Measurements from ENCODE around the gene CRYGS.

The CRYGS gene

DNA sequence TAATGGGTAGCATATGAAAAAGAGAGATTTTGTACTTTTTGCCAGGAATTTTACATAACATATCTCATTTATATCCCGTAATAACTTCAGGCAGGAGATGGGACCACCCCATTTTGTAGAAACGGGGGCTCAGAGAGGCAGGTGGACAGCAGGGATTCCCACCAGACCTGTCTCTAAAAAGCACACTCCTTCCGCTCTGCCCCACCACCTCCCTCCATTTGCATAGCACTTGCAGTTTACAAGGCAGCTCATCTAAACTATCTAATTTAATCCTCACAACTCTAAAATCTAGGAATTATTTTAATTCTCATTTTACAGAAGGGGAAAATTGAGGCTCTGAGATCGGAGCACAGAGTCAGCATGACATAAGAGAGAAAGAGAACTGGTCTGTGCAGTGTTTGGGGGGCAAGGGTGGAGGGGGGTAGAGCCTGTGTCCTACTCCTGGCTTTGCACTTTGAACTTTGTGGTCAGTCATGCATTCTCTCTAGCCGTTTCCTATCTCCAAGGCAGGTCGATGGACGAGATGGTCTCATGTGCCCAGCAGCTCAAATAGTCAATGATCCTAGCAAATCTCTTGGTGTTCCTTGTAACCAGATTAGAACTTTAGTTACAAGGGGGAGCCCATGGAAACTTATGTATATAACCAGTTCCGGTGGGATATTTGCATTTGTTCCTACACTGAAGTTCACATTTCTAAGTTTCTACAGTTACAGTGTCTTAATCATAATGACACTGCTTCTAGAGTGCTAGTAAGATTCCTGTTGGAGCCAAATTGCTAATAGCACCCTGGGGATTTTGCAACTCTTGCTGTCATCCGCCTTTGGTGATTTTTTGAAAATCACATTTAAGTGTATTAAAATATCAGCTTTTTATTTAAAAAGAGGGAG, 18.6 kb downstream of the CRYGS start:
- TF ChIP-seq, protein P1, sequence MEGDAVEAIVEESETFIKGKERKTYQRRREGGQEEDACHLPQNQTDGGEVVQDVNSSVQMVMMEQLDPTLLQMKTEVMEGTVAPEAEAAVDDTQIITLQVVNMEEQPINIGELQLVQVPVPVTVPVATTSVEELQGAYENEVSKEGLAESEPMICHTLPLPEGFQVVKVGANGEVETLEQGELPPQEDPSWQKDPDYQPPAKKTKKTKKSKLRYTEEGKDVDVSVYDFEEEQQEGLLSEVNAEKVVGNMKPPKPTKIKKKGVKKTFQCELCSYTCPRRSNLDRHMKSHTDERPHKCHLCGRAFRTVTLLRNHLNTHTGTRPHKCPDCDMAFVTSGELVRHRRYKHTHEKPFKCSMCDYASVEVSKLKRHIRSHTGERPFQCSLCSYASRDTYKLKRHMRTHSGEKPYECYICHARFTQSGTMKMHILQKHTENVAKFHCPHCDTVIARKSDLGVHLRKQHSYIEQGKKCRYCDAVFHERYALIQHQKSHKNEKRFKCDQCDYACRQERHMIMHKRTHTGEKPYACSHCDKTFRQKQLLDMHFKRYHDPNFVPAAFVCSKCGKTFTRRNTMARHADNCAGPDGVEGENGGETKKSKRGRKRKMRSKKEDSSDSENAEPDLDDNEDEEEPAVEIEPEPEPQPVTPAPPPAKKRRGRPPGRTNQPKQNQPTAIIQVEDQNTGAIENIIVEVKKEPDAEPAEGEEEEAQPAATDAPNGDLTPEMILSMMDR (conservative IDR thresholded peaks at IDR 0.05; ENCODE audit: low read depth, low read length) = no peak
- no peak overlapping the region for H3K4me3 ChIP-seq (ENCODE audit: low read depth, low read length)
- DNase-seq (ENCODE audit: low read depth) = no peak

DNA sequence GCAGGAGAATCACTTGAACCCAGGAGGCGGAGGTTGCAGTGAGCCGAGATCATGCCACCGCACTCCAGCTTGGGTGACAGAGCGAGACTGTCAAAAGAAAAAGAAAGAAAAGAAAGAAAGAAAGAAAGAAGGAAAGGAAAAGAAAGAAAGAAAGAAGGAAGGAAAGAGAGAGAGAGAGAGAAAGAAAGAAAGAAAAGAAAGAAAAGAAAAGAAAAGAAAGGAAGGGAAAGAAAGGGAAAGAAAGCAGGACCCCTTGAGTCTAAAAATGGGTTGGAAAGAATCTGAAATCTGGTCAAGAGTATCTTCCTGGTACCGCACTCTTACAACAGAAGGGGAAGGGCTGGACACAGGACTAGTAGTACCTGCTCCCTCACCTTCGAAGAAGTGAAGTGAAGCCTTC, 19.6 kb downstream of the CRYGS start:
- TF ChIP-seq, protein P1 (conservative IDR thresholded peaks at IDR 0.05; ENCODE audit: low read depth, low read length) = no peak
- no peak overlapping the region for H3K4me3 ChIP-seq (ENCODE audit: low read depth, low read length)
- no peak for DNase-seq (ENCODE audit: low read depth)

DNA sequence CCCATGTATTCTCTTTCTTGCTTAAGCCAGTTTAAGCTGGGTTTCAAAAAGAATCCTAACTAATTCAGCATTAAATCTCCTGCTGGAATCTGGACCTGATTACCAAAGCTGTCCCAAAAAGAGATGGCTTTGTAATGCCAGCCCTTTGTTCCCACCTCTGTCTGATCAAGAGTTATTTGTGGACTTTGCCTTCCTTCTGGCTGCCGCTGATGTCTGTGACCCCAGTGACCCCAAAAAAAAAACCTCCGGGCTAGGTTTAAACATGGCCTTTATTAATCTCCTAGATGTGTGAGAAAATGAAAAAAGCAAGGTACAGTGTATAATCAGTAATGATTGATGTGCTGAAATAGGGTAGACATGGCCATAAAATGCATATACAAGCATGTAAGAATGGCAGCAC, 20.7 kb downstream of the CRYGS start:
- TF ChIP-seq, protein P1 (conservative IDR thresholded peaks at IDR 0.05; ENCODE audit: low read depth, low read length) = no peak
- DNase-seq (ENCODE audit: low read depth) = no peak

DNA sequence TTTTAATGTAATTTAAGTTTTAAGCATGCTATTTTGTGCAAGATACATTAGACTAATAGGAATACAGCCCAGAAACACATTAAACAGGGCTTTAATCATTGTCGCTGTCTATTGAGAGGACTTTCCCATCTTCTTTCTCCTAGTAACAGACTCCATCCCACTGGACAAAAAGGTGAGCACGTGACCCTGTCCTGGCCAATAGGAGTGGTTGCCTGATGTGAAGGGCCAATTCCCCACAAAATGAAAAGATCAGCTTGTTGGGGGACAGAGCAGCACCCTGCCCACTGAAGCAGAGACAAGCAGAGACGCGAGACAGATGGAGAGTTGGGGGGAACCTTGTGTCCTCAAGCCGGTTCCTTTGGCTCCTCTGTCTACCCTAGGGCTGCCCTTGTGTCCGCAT, 21.2 kb downstream of the CRYGS start:
- TF ChIP-seq, protein P1 (conservative IDR thresholded peaks at IDR 0.05; ENCODE audit: low read depth, low read length) = no peak

More for the DNA sequence above, 20.7 kb downstream of the CRYGS start:
- H3K4me3 ChIP-seq (ENCODE audit: low read depth, low read length) = no peak overlapping the region

GRCh38 chr3:186520957-186521842, 23.0 kb downstream of the CRYGS start:
- DNase-seq (ENCODE audit: low read depth) = no peak
- no peak overlapping the region for H3K4me3 ChIP-seq (ENCODE audit: low read depth, low read length)
- TF ChIP-seq, protein P1 (conservative IDR thresholded peaks at IDR 0.05; ENCODE audit: low read depth, low read length) = no peak

More for the DNA sequence above, 21.2 kb downstream of the CRYGS start:
- DNase-seq (ENCODE audit: low read depth) = no peak
- no peak overlapping the region for H3K4me3 ChIP-seq (ENCODE audit: low read depth, low read length)

DNA sequence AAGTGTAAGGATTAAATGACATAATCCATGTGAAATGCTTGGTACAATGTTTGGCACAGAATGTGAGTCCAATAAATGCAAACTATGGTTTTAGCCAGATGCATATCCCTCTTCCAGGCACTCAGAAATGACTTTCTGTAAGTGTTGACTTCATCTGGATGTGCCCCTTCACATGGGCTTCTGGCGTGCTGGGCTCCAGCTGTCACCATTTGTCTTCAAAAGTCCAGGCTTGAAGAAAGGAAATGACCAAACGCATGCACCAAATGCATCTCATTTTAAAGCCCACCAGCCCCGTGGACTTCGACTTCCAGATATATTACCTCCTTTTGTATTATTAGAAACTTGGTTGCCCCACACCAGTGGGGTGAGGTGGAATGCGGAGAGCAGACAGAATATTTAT, 23.7 kb downstream of the CRYGS start:
- no peak overlapping the region for H3K4me3 ChIP-seq (ENCODE audit: low read depth, low read length)
- TF ChIP-seq, protein P1 (conservative IDR thresholded peaks at IDR 0.05; ENCODE audit: low read depth, low read length) = no peak
- no peak for DNase-seq (ENCODE audit: low read depth)
